H1 (cell line): ENCODE data around the gene TNFRSF13B. TPM values are rescaled to one million over a fixed set of nuclear protein-coding genes. Genes with fewer than 3 reads are reported as not detected.

Experiments
- CTCF ChIA-PET: fragments of 300-600 bp; sonication (Branson Sonifier 250); formaldehyde crosslinking; loops from one replicate; lab custom pipeline; 2021; ENCODE audit not compliant: partially characterized antibody; lab: Charles Lee
- POLR2A ChIA-PET: fragments of 300-600 bp; sonication (Branson Sonifier 250); formaldehyde crosslinking; loops from one replicate; lab custom pipeline; 2021; ENCODE audit warnings: inconsistent platforms; ENCODE audit not compliant: partially characterized antibody; lab: Charles Lee
- DNase-seq, 2 experiments: peaks; one replicate each; pipeline versions ENCODE4 v3.0.0 to v3.0.0-alpha.2; 2010 to 2022; ENCODE audit warnings: low spot score in 2 of 2, low read depth in 1 of 2, mixed read lengths in 1 of 2
- FAIRE-seq: peaks from 2 replicates; lab custom pipeline; 2011; peaks lifted over from hg19 to GRCh38; lab: Jason Lieb, UNC
- H2AFZ ChIP-seq: 2 replicates; pipeline ENCODE4 v1.8.1; 2012; ENCODE audit warnings: low read length, inconsistent platforms
- H2AK5ac ChIP-seq: 2 replicates; pipeline ENCODE4 v1.6.1; 2013; ENCODE audit warnings: low read depth, low read length
- H2BK120ac ChIP-seq: replicated peaks from 2 replicates; pipeline ENCODE3; 2013; ENCODE audit warnings: low read depth, low read length, inconsistent platforms
- H2BK12ac ChIP-seq: 2 replicates; pipeline ENCODE4 v1.6.1; 2013; ENCODE audit warnings: low read depth, low read length
- H2BK15ac ChIP-seq: 2 replicates; pipeline ENCODE4 v1.6.1; 2013; ENCODE audit warnings: low read length
- H2BK20ac ChIP-seq: 2 replicates; pipeline ENCODE4 v1.6.1; 2013; ENCODE audit warnings: low read length
- H2BK5ac ChIP-seq: 2 replicates; pipeline ENCODE4 v1.6.1; 2013; ENCODE audit warnings: low read depth, low read length
- H3K14ac ChIP-seq: 2 replicates; pipeline ENCODE4 v1.6.1; 2013; ENCODE audit warnings: inconsistent platforms; ENCODE audit not compliant: insufficient read length
- H3K18ac ChIP-seq: 2 replicates; pipeline ENCODE4 v1.6.1; 2013; ENCODE audit warnings: low read length; ENCODE audit errors: extremely low read depth
- H3K23ac ChIP-seq: 2 replicates; pipeline ENCODE4 v1.6.1; 2013; ENCODE audit warnings: inconsistent platforms; ENCODE audit not compliant: insufficient read length
- H3K23me2 ChIP-seq: 2 replicates; pipeline ENCODE4 v1.6.1; 2013; ENCODE audit warnings: low read depth, low read length
- H3K27ac ChIP-seq: 2 replicates; pipeline ENCODE4 v1.6.1; 2011; ENCODE audit warnings: low read depth, low read length, inconsistent platforms
- H3K27me3 ChIP-seq, 4 experiments: replicated peaks in 1 of 4; 1 replicate in 1 of 4; 2 replicates in 3 of 4; pipeline versions ENCODE4 v1.6.1 to v1.8.1; 2011 to 2013; ENCODE audit warnings: low read length in 3 of 4, mild to moderate bottlenecking in 3 of 4, inconsistent platforms in 2 of 4, mixed read lengths in 2 of 4, moderate library complexity in 1 of 4; ENCODE audit not compliant: control insufficient read depth in 3 of 4, insufficient read depth in 3 of 4; ENCODE audit errors: extremely low read depth in 1 of 4
- H3K36me3 ChIP-seq, 4 experiments: 2 replicates each; pipeline versions ENCODE4 v1.6.1 to v1.8.1; 2011 to 2013; ENCODE audit warnings: mild to moderate bottlenecking in 4 of 4, low read length in 3 of 4, moderate library complexity in 2 of 4, control low read depth in 1 of 4, inconsistent platforms in 1 of 4; ENCODE audit not compliant: insufficient read depth in 4 of 4, control insufficient read depth in 2 of 4
- H3K4ac ChIP-seq: replicated peaks from 2 replicates; pipeline ENCODE3; 2013; ENCODE audit warnings: low read length, low read depth, mixed read lengths, inconsistent platforms; ENCODE audit not compliant: insufficient read length
- H3K4me1 ChIP-seq, 4 experiments: replicated peaks in 1 of 4; 1 replicate in 1 of 4; 2 replicates in 3 of 4; pipeline versions ENCODE4 v1.6.1 to v1.8.1; 2011 to 2013; ENCODE audit warnings: low read length in 3 of 4, inconsistent platforms in 2 of 4, mixed read lengths in 1 of 4; ENCODE audit not compliant: insufficient read depth in 4 of 4, control insufficient read depth in 3 of 4
- H3K4me2 ChIP-seq, 2 experiments: 2 replicates each; pipeline versions ENCODE4 v1.6.1 to v1.8.1; 2011 to 2013; ENCODE audit warnings: low read depth in 2 of 2, low read length in 2 of 2, control low read depth in 1 of 2, inconsistent platforms in 1 of 2, mild to moderate bottlenecking in 1 of 2; ENCODE audit not compliant: insufficient read depth in 1 of 2
- H3K4me3 ChIP-seq, 4 experiments: fragments of 200-600, 300-600 bp in 1 of 4; sonication (generic), shearing (Covaris generic), sonication (Bioruptor Twin) in 1 of 4; 2 replicates each; pipeline versions ENCODE4 v1.5.1 to v1.8.1; 2011 to 2016; ENCODE audit warnings: low read length in 4 of 4, low read depth in 3 of 4, control low read depth in 2 of 4, inconsistent platforms in 2 of 4, mild to moderate bottlenecking in 2 of 4, mixed read lengths in 1 of 4, moderate library complexity in 1 of 4; ENCODE audit not compliant: insufficient read depth in 2 of 4; ENCODE audit errors: extremely low read depth in 1 of 4
- H3K56ac ChIP-seq: replicated peaks from 2 replicates; pipeline ENCODE3; 2013; ENCODE audit warnings: low read depth, mild to moderate bottlenecking, mixed read lengths, low read length, inconsistent platforms; ENCODE audit not compliant: insufficient read length
- H3K79me1 ChIP-seq: 2 replicates; pipeline ENCODE4 v1.6.1; 2013; ENCODE audit warnings: low read depth, low read length, control low read depth
- H3K79me2 ChIP-seq, 2 experiments: 2 replicates each; pipeline versions ENCODE4 v1.6.1 to v1.8.1; 2012 to 2013; ENCODE audit warnings: low read length in 2 of 2, mild to moderate bottlenecking in 2 of 2, inconsistent platforms in 1 of 2; ENCODE audit not compliant: insufficient read depth in 2 of 2, control insufficient read depth in 1 of 2
- H3K9ac ChIP-seq, 4 experiments: replicated peaks in 1 of 4; 1 replicate in 1 of 4; 2 replicates in 3 of 4; pipeline versions ENCODE4 v1.6.1 to v1.8.1; 2011 to 2013; ENCODE audit warnings: low read depth in 3 of 4, low read length in 3 of 4, control low read depth in 2 of 4, mild to moderate bottlenecking in 2 of 4, moderate library complexity in 2 of 4, inconsistent platforms in 1 of 4; ENCODE audit errors: extremely low read depth in 1 of 4
- H3K9me3 ChIP-seq, 2 experiments: 2 replicates each; pipeline versions ENCODE4 v1.6.1 to v1.8.1; 2012 to 2013; ENCODE audit warnings: mild to moderate bottlenecking in 2 of 2, moderate library complexity in 2 of 2, control low read depth in 1 of 2, inconsistent platforms in 1 of 2, low read depth in 1 of 2, low read length in 1 of 2, mixed read lengths in 1 of 2; ENCODE audit not compliant: insufficient read depth in 2 of 2
- H4K20me1 ChIP-seq, 2 experiments: replicated peaks in 1 of 2; 2 replicates each; pipeline versions ENCODE3 to v1.8.1; 2011 to 2013; ENCODE audit warnings: inconsistent platforms in 2 of 2, low read length in 2 of 2, mild to moderate bottlenecking in 1 of 2; ENCODE audit not compliant: insufficient read depth in 2 of 2, control insufficient read depth in 1 of 2
- H4K5ac ChIP-seq: 2 replicates; pipeline ENCODE4 v1.6.1; 2013; ENCODE audit warnings: low read length, low read depth, mixed read lengths, inconsistent platforms; ENCODE audit not compliant: insufficient read length
- H4K8ac ChIP-seq: 2 replicates; pipeline ENCODE4 v1.8.0; 2013; ENCODE audit warnings: mild to moderate bottlenecking, moderate library complexity, low read length, inconsistent platforms; ENCODE audit not compliant: insufficient read depth; ENCODE audit errors: extremely low read depth
- H4K91ac ChIP-seq: replicated peaks from 2 replicates; pipeline ENCODE3; 2013; ENCODE audit warnings: low read length, mixed read lengths, inconsistent platforms; ENCODE audit not compliant: insufficient read length
- BCL11A ChIP-seq, 2 experiments: IDR thresholded peaks; one replicate each; pipeline ENCODE4 v1.6.1; 2011; ENCODE audit warnings: low read depth in 2 of 2, low read length in 2 of 2, mild to moderate bottlenecking in 2 of 2
- BRCA1 ChIP-seq: IDR thresholded peaks from 2 replicates; pipeline ENCODE4 v1.6.1; 2012; ENCODE audit warnings: low read depth, low read length, improper control_type of control experiment
- KDM5A ChIP-seq: fragments of 200-600 bp; IDR thresholded peaks from 2 replicates; pipeline ENCODE4 v1.7.1; 2012; ENCODE audit warnings: mild to moderate bottlenecking, low read length, inconsistent platforms, mixed read lengths
- SP2 ChIP-seq: IDR thresholded peaks from 2 replicates; pipeline ENCODE4 v1.6.1; 2012; ENCODE audit warnings: mild to moderate bottlenecking, low read length, inconsistent platforms
- TAF1 ChIP-seq: IDR thresholded peaks from 2 replicates; pipeline ENCODE4 v1.6.1; 2011; ENCODE audit warnings: mild to moderate bottlenecking, low read depth, low read length
- whole genome bisulfite sequencing, 2 experiments: shearing (Covaris generic) in 1 of 2; methylation state at CpG; one replicate each; pipeline versions ENCODE4 v1.1.6 to v1.1.7; 2013 to 2015; ENCODE audit warnings: low lambda C conversion rate in 2 of 2, mixed read lengths in 2 of 2, inconsistent platforms in 1 of 2, low coverage in 1 of 2, missing lambda C conversion rate in 1 of 2; ENCODE audit not compliant: insufficient replicate concordance in 2 of 2, insufficient coverage in 1 of 2, insufficient read length in 1 of 2; ENCODE audit errors: extremely low coverage in 1 of 2, missing lambda C conversion rate in 1 of 2; 5-methylcytosine and 5-hydroxymethylcytosine counted together
- polyA plus RNA-seq, 7 experiments: library from polyadenylated mRNA; depleted of rRNA in 3 of 7; stranded (reverse) in 5 of 7; unstranded in 2 of 7; fragments of >200 nt in 5 of 7; fragments of 200-250 nt in 2 of 7; gene quantifications; 1 replicate in 5 of 7; 2 replicates in 1 of 7; 4 replicates in 1 of 7; pipeline versions ENCODE4 v1.2.1 to v1.2.3, GENCODE V29; 2011 to 2013; ENCODE audit warnings: missing spikeins in 2 of 7, mixed read lengths in 2 of 7
- total RNA-seq: library from RNA; stranded (reverse); fragmentation: NEBNext Ultra II Directional; extraction: Animal tissue kit (Norgen Biotek cat#: 25700); gene quantifications from 2 replicates; pipeline ENCODE4 v1.2.1, GENCODE V29; 2021

TNFRSF13B gene
- total and polyA plus RNA-seq, 2 of the 8 experiments (the other 6 are each of a cell fraction or from before 2014, with no cell fraction given): not detected

DNA sequence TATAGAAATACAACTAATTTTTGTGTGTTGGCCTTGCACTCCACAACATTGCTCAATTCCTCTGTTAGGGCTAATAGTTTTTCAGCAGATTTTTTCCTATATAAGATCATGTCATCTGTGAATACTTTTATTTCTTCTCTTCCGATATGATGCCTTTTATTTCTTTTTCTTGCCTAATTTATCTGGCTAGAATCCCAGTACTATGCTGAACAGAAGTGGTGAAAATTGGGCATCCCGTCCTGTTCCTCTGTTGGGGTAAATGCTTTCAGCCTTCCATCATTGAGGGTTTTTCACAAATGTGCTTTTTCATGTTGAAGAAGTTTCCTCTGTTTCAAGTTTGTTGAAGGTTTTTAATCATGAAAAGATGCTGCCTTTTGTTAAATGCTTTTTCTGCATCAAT lies 22.7 kb upstream of the TNFRSF13B start:
- H4K8ac ChIP-seq: no peak overlapping the region
- no peak overlapping the region for H3K27ac ChIP-seq
- no peak overlapping the region for H2BK12ac ChIP-seq
- no peak overlapping the region for H4K91ac ChIP-seq
- peaks cover 0 to 3% of the 10 kb centered on the region in 2 experiments; a peak in 2 of 4 replicates for H3K9me3 ChIP-seq
- H2BK5ac ChIP-seq: no peak overlapping the region
- WGBS, 2 experiments: 77% methylated on average over 2 of the region's 2 CpGs; no CpG with 5 or more reads in 1 of the 2 experiments
- peaks cover 7% of the 10 kb centered on the region; the same call in 1 of the 2 replicates for H3K23me2 ChIP-seq
- no peak overlapping the region for H2BK120ac ChIP-seq
- no peak overlapping the region for H4K5ac ChIP-seq
- no peak for DNase-seq
- no peak overlapping the region for H3K56ac ChIP-seq
- H3K23ac ChIP-seq: no peak overlapping the region
- no peak overlapping the region for H3K4ac ChIP-seq
- no peak overlapping the region for H3K4me3 ChIP-seq
- H3K79me1 ChIP-seq: no peaks in the 10 kb centered on the region
- no peak for FAIRE-seq
- no peak for TF ChIP-seq TAF1
- no peak for TF ChIP-seq BRCA1
- TF ChIP-seq SP2: no peak
- TF ChIP-seq KDM5A: no peak
- TF ChIP-seq BCL11A (IDR thresholded peaks at IDR 0.05; ENCODE audit: low read depth in 2 of 2, low read length in 2 of 2): no peak
- TF ChIP-seq, all 59 proteins: peak for 0
- H3K4me2 ChIP-seq: no peak overlapping the region
- no peak overlapping the region for H2BK15ac ChIP-seq
- no peaks in the 10 kb centered on the region for H3K79me2 ChIP-seq
- ChIA-PET POLR2A (no interaction called here), CTCF (interaction anchor here (0.6 to 1.4 kb wide), 2 partner anchors 55 to 56 kb away, joined by 3 read pairs; no protein-coding TSS in a partner anchor)
- no peak overlapping the region for H2BK20ac ChIP-seq
- H3K14ac ChIP-seq: no peak overlapping the region
- no peaks in the 10 kb centered on the region for H4K20me1 ChIP-seq
- no peak overlapping the region for H3K18ac ChIP-seq
- H3K27me3 ChIP-seq: no peaks in the 10 kb centered on the region; a peak in 1 of 7 replicates
- H3K9ac ChIP-seq: no peak overlapping the region
- no peaks in the 10 kb centered on the region for H3K36me3 ChIP-seq
- H2AFZ ChIP-seq: no peak overlapping the region
- H2AK5ac ChIP-seq: no peak overlapping the region
- no peaks in the 10 kb centered on the region; a peak in 1 of 7 replicates for H3K4me1 ChIP-seq
